SH-SY5Y (cell line): ENCODE results near the gene SPG7.

Experiments
- GATA2 ChIP-seq: IDR thresholded peaks from 2 replicates; pipeline ENCODE4 v1.6.1; 2011; ENCODE audit warnings: mild to moderate bottlenecking, low read depth, low read length
- GATA3 ChIP-seq: IDR thresholded peaks from 2 replicates; pipeline ENCODE4 v1.6.1; 2011; ENCODE audit warnings: low read depth, mild to moderate bottlenecking, low read length, moderate library complexity

Gene SPG7

GRCh38 chr16:89502081-89502843 lies 5.9 kb upstream of the SPG7 start:
- TF ChIP-seq GATA3, result no peak
- no peak for TF ChIP-seq GATA2

- no peak for TF ChIP-seq GATA2
These were observed 4.1 kb upstream of the SPG7 start for GRCh38 chr16:89504091-89504490.

- TF ChIP-seq GATA2, result no peak
- no peak for TF ChIP-seq GATA3
These were observed 2.7 kb upstream of the SPG7 start for GRCh38 chr16:89505204-89506112.

- TF ChIP-seq GATA2 (no peak), GATA3 (no peak)
These were observed 2.1 kb upstream of the SPG7 start for GRCh38 chr16:89506113-89506504.

- TF ChIP-seq GATA2 (no peak), GATA3 (no peak)
These were observed 1.4 kb upstream of the SPG7 start for GRCh38 chr16:89506791-89507191.

GRCh38 chr16:89507214-89507833 lies 879 bp upstream of the SPG7 start:
- TF ChIP-seq GATA3 (no peak), GATA2 (no peak)

- TF ChIP-seq GATA2, result no peak
- no peak for TF ChIP-seq GATA3
These were observed 2.3 kb downstream of the SPG7 start for GRCh38 chr16:89510526-89510925.

- TF ChIP-seq GATA2 (no peak), GATA3 (no peak)
These were observed 3.2 kb downstream of the SPG7 start for GRCh38 chr16:89511374-89511773.

- no peak for TF ChIP-seq GATA3
- no peak for TF ChIP-seq GATA2
These were observed 4.2 kb downstream of the SPG7 start for GRCh38 chr16:89512453-89512852.

- no peak for TF ChIP-seq GATA3
- no peak for TF ChIP-seq GATA2
These were observed 8.9 kb downstream of the SPG7 start for GRCh38 chr16:89517128-89517527.

GRCh38 chr16:89519881-89520280 lies 11.7 kb downstream of the SPG7 start:
- TF ChIP-seq GATA3, result no peak

GRCh38 chr16:89522287-89522686 lies 14.1 kb downstream of the SPG7 start:
- TF ChIP-seq GATA2 (no peak), GATA3 (no peak)

GRCh38 chr16:89523680-89524344 lies 15.6 kb downstream of the SPG7 start:
- TF ChIP-seq GATA2 (no peak), GATA3 (no peak)

GRCh38 chr16:89525146-89525913 lies 17.1 kb downstream of the SPG7 start:
- TF ChIP-seq GATA2 (no peak), GATA3 (no peak)
